ENCODE results near the gene AMER1.

DNA sequence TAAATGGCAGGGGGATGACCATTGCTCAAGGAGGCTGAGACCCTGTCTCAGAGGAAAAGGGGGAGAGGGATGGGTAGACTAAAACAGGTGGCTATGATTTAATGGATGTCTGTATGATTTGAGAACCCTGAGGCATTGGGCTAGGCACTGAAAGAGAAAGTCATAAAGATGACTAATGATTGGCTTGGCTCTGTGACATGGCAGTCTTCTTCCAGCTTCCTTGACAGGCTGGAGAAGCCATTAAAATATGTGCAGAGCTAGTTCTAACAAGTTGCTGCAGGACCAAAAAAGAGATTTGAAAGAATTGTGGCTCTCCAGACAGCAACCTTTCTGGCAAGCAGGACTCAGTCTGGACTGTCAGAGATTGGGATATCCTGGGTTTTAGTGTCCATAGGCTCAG is 53.6 kb downstream of the AMER1 start:
- TF ChIP-seq, protein P1, sequence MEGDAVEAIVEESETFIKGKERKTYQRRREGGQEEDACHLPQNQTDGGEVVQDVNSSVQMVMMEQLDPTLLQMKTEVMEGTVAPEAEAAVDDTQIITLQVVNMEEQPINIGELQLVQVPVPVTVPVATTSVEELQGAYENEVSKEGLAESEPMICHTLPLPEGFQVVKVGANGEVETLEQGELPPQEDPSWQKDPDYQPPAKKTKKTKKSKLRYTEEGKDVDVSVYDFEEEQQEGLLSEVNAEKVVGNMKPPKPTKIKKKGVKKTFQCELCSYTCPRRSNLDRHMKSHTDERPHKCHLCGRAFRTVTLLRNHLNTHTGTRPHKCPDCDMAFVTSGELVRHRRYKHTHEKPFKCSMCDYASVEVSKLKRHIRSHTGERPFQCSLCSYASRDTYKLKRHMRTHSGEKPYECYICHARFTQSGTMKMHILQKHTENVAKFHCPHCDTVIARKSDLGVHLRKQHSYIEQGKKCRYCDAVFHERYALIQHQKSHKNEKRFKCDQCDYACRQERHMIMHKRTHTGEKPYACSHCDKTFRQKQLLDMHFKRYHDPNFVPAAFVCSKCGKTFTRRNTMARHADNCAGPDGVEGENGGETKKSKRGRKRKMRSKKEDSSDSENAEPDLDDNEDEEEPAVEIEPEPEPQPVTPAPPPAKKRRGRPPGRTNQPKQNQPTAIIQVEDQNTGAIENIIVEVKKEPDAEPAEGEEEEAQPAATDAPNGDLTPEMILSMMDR (conservative IDR thresholded peaks at IDR 0.05; ENCODE audit: low read depth, low read length), result no peak
- TF ChIP-seq RFX5 (IDR thresholded peaks at IDR 0.05; ENCODE audit: low read depth, low read length) (no peak), POLR2A (IDR thresholded peaks at IDR 0.05; ENCODE audit: low read depth, low read length) (no peak), RAD21 (IDR thresholded peaks at IDR 0.05; ENCODE audit: low read length) (no peak), BHLHE40 (IDR thresholded peaks at IDR 0.05; ENCODE audit: low read depth, low read length) (no peak), ELK1 (IDR thresholded peaks at IDR 0.05; ENCODE audit: borderline replicate concordance, low read depth, low read length) (no peak), MAZ (IDR thresholded peaks at IDR 0.05; ENCODE audit: borderline replicate concordance, low read depth, low read length) (no peak), SMC3 (IDR thresholded peaks at IDR 0.05; ENCODE audit: low read depth, low read length) (no peak), CHD1 (IDR thresholded peaks at IDR 0.05; ENCODE audit: low read depth, low read length) (no peak), RCOR1 (IDR thresholded peaks at IDR 0.05; ENCODE audit: insufficient replicate concordance, low read length) (no peak), NFE2L2 (IDR thresholded peaks at IDR 0.05; ENCODE audit: low read depth, low read length) (no peak), MAFK (IDR thresholded peaks at IDR 0.05; ENCODE audit: low read depth, low read length) (no peak), CEBPB (IDR thresholded peaks at IDR 0.05; ENCODE audit: low read depth, low read length) (no peak)
- TF ChIP-seq, protein P2, sequence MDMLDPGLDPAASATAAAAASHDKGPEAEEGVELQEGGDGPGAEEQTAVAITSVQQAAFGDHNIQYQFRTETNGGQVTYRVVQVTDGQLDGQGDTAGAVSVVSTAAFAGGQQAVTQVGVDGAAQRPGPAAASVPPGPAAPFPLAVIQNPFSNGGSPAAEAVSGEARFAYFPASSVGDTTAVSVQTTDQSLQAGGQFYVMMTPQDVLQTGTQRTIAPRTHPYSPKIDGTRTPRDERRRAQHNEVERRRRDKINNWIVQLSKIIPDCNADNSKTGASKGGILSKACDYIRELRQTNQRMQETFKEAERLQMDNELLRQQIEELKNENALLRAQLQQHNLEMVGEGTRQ (IDR thresholded peaks at IDR 0.05; ENCODE audit: low read depth, low read length), result no peak

All from IMR-90 (cell line).